H1 (cell line): ENCODE data around the gene SLC28A2. TPM values are rescaled to one million over a fixed set of nuclear protein-coding genes. Genes with fewer than 3 reads are reported as not detected.

Experiments used
- polyA plus RNA-seq, 7 experiments: library from polyadenylated mRNA; depleted of rRNA in 3 of 7; stranded (reverse) in 5 of 7; unstranded in 2 of 7; fragments of >200 nt in 5 of 7; fragments of 200-250 nt in 2 of 7; gene quantifications; 1 replicate in 5 of 7; 2 replicates in 1 of 7; 4 replicates in 1 of 7; pipeline versions ENCODE4 v1.2.1 to v1.2.3, GENCODE V29; 2011 to 2013; ENCODE audit warnings: missing spikeins in 2 of 7, mixed read lengths in 2 of 7
- total RNA-seq: library from RNA; stranded (reverse); fragmentation: NEBNext Ultra II Directional; extraction: Animal tissue kit (Norgen Biotek cat#: 25700); gene quantifications from 2 replicates; pipeline ENCODE4 v1.2.1, GENCODE V29; 2021
- TF ChIP-seq, protein P1 (sequence below), 3 experiments: IDR thresholded peaks; 1 replicate in 2 of 3; 2 replicates in 1 of 3; pipeline versions ENCODE4 v1.5.1 to v1.6.1; 2011; ENCODE audit warnings: low read length in 3 of 3, mild to moderate bottlenecking in 3 of 3, inconsistent platforms in 2 of 3, low read depth in 1 of 3, moderate library complexity in 1 of 3; ENCODE audit not compliant: insufficient read depth in 1 of 3; ENCODE audit errors: control extremely low read depth in 1 of 3

SLC28A2 gene
- total and polyA plus RNA-seq, 2 of the 8 experiments (the other 6 are each of a cell fraction or from before 2014, with no cell fraction given): 0.11 TPM; not detected in 1

DNA sequence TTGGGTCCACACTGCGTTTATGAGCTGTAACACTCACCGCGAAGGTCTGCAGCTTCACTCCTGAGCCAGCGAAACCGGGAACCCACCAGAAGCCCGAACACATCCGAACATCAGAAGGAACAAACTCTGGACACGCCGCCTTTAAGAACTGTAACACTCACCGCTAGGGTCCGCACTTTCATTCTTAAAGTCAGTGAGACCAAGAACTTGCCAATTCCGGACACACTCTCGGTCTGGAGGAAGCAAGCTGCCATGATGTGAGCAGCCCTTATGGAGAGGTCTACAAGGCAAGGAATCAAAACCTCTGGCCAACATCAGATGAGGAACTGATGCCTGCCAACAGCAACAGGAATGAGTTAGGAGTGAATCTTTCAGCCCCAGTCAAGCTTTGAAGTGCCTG lies 62.9 kb downstream of the SLC28A2 start (continued):
- TF ChIP-seq, protein P1, sequence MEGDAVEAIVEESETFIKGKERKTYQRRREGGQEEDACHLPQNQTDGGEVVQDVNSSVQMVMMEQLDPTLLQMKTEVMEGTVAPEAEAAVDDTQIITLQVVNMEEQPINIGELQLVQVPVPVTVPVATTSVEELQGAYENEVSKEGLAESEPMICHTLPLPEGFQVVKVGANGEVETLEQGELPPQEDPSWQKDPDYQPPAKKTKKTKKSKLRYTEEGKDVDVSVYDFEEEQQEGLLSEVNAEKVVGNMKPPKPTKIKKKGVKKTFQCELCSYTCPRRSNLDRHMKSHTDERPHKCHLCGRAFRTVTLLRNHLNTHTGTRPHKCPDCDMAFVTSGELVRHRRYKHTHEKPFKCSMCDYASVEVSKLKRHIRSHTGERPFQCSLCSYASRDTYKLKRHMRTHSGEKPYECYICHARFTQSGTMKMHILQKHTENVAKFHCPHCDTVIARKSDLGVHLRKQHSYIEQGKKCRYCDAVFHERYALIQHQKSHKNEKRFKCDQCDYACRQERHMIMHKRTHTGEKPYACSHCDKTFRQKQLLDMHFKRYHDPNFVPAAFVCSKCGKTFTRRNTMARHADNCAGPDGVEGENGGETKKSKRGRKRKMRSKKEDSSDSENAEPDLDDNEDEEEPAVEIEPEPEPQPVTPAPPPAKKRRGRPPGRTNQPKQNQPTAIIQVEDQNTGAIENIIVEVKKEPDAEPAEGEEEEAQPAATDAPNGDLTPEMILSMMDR (IDR thresholded peaks at IDR 0.05; ENCODE audit: control extremely low read depth in 1 of 3, insufficient read depth in 1 of 3, low read depth in 1 of 3, low read length in 3 of 3): peak in 2 of 3 experiments; percentile 36 to 53; a peak in 3 of 4 replicates
